ENCODE data around the gene ARHGEF16. TPM values are rescaled to one million over a fixed set of nuclear protein-coding genes. Genes with fewer than 3 reads are reported as not detected.

Gene ARHGEF16
- total and polyA plus RNA-seq, 11 donors = 0.31 to 1.4 (median 0.51) TPM

- no peaks in the 10 kb centered on the region for H3K9me3 ChIP-seq
- no peak for TF ChIP-seq CTCF (IDR thresholded peaks at IDR 0.05)
- intact Hi-C loops (cut with DNase I) = no loop called here
- ATAC-seq (no peak), DNase-seq (no peak)
- 89 to 96% (median 91%) methylated on average over 4 to 14 of the region's 14 CpGs for WGBS, 4 donors
- H3K36me3 ChIP-seq = no peaks in the 10 kb centered on the region
- no peak overlapping the region for H3K27ac ChIP-seq
- H3K4me3 ChIP-seq = no peak overlapping the region
- H3K4me1 ChIP-seq = peaks cover 0 to 12% (median 8%) of the 10 kb centered on the region in 12 donors
- H3K27me3 ChIP-seq = no peaks in the 10 kb centered on the region
Measured at GRCh38 chr1:3475839-3476573, 21.5 kb downstream of the ARHGEF16 start.

GRCh38 chr1:3476666-3477065, 22.2 kb downstream of the ARHGEF16 start:
- H3K36me3 ChIP-seq = no peaks in the 10 kb centered on the region
- 90 to 100% (median 92%) methylated on average over 3 to 16 of the region's 16 CpGs; no CpG with 5 or more reads in 1 of the 4 donors for WGBS, 4 donors
- no peak for DNase-seq
- TF ChIP-seq CTCF (IDR thresholded peaks at IDR 0.05) (no peak), POLR2A (IDR thresholded peaks at IDR 0.05) (no peak)
- intact Hi-C loops (cut with DNase I) = no loop called here
- no peak overlapping the region for H3K4me3 ChIP-seq
- peaks cover 0 to 5% (median 2%) of the 10 kb centered on the region in 12 donors for H3K4me1 ChIP-seq
- ATAC-seq = no peak
- H3K9me3 ChIP-seq = no peaks in the 10 kb centered on the region
- H3K27me3 ChIP-seq = no peaks in the 10 kb centered on the region
- H3K27ac ChIP-seq = no peak overlapping the region

GRCh38 chr1:3477241-3477995, 23.0 kb downstream of the ARHGEF16 start:
- intact Hi-C loops (cut with DNase I) = no loop called here
- TF ChIP-seq POLR2A (IDR thresholded peaks at IDR 0.05) (no peak), CTCF (IDR thresholded peaks at IDR 0.05) (no peak)
- no peaks in the 10 kb centered on the region for H3K27me3 ChIP-seq
- no peak overlapping the region for H3K27ac ChIP-seq
- WGBS, 4 donors = 68 to 75% (median 72%) methylated on average over 21 to 28 of the region's 28 CpGs
- no peaks in the 10 kb centered on the region for H3K4me1 ChIP-seq
- ATAC-seq (no peak), DNase-seq (no peak)
- H3K36me3 ChIP-seq = no peaks in the 10 kb centered on the region
- H3K4me3 ChIP-seq = no peak overlapping the region
- H3K9me3 ChIP-seq = no peaks in the 10 kb centered on the region

GRCh38 chr1:3478187-3478586, 23.7 kb downstream of the ARHGEF16 start:
- ATAC-seq (no peak), DNase-seq (no peak)
- 75 to 88% (median 79%) methylated on average over 16 to 24 of the region's 24 CpGs for WGBS, 4 donors
- H3K27ac ChIP-seq = no peak overlapping the region
- no peaks in the 10 kb centered on the region for H3K4me1 ChIP-seq
- intact Hi-C loops (cut with DNase I) = no loop called here
- TF ChIP-seq CTCF (IDR thresholded peaks at IDR 0.05) = no peak
- no peaks in the 10 kb centered on the region for H3K27me3 ChIP-seq
- no peak overlapping the region for H3K4me3 ChIP-seq
- H3K36me3 ChIP-seq = no peaks in the 10 kb centered on the region
- no peaks in the 10 kb centered on the region for H3K9me3 ChIP-seq

Data from heart left ventricle (tissue), 16 donors.